ENCODE measurements around the gene OTC. TPM values are rescaled to one million over a fixed set of nuclear protein-coding genes. Genes with fewer than 3 reads are reported as not detected.

The OTC gene
- total and polyA plus RNA-seq, 4 donors = 0.21 to 0.30 (median 0.25) TPM

DNA sequence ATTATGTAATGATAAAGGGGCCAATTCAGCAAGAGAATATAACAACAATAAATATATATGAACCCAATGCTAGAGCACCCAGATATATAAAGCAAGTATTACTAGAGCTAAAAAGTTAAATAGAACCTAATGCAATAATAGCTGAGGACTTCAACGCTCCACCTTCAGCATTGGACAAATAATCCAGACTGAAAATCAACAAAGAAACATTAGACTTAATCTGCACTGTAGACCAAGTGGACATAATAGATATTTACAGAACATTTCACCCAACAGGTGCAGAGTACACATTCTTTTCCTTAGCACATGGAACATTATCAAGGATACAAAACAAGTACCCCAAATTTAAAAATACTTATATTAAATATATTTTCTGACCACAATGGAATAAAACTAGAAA lies 24.3 kb downstream of the OTC start:
- Histone ChIP-seq H3K4me3 (ENCODE audit: low read depth, low read length) (no peak overlapping the region), H3K27me3 (ENCODE audit: control insufficient read depth, insufficient read depth, low read length) (peaks cover 4% of the 10 kb centered on the region), H3K4me1 (ENCODE audit: control insufficient read depth, insufficient read depth, low read length) (no peaks in the 10 kb centered on the region), H3K9me3 (ENCODE audit: control insufficient read depth, insufficient read depth, low read length) (no peaks in the 10 kb centered on the region), H3K36me3 (ENCODE audit: control insufficient read depth, insufficient read depth, low read length) (no peaks in the 10 kb centered on the region), H3K27ac (ENCODE audit: low read depth, low read length) (no peak overlapping the region)
- 60% methylated on average over 1 of the region's 1 CpG for WGBS (ENCODE audit: insufficient coverage)
- DNase-seq (ENCODE audit: low read depth in 4 of 6, low spot score in 6 of 6) = no peak

- Histone ChIP-seq H3K36me3 (ENCODE audit: control insufficient read depth, insufficient read depth, low read length) (no peaks in the 10 kb centered on the region), H3K27me3 (ENCODE audit: control insufficient read depth, insufficient read depth, low read length) (peaks cover 3% of the 10 kb centered on the region), H3K4me1 (ENCODE audit: control insufficient read depth, insufficient read depth, low read length) (no peaks in the 10 kb centered on the region), H3K27ac (ENCODE audit: low read depth, low read length) (no peak overlapping the region), H3K4me3 (ENCODE audit: low read depth, low read length) (no peak overlapping the region), H3K9me3 (ENCODE audit: control insufficient read depth, insufficient read depth, low read length) (no peaks in the 10 kb centered on the region)
- no peak for DNase-seq (ENCODE audit: low read depth in 4 of 6, low spot score in 6 of 6)
- WGBS (ENCODE audit: insufficient coverage) = no CpG with 5 or more reads among the region's 1 CpG
Observed at GRCh38 chrX:38379088-38379487, 26.7 kb downstream of the OTC start.

DNA sequence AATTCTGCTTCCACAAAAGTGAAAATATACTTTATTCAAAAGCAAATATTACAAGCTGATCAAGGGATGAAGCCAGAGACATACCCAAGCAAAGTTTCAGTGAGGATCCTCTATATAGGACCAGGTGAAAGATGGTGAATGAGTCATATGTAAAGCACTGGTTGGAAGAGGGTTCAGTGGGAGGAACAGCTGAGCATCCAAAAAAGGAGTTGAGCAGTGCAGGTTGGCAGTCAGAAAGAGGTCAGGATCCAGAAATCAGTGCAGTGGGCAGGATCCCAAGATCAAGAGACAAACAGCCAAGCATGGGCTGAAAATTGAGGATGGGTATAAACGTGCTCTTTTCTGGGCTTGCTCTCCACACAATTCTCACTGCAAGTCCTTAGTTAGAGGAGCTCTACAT lies 30.3 kb downstream of the OTC start:
- WGBS (ENCODE audit: insufficient coverage) = 50% methylated on average over 1 of the region's 1 CpG
- no peaks in the 10 kb centered on the region for H3K4me1 ChIP-seq (ENCODE audit: control insufficient read depth, insufficient read depth, low read length)
- no peak overlapping the region for H3K27ac ChIP-seq (ENCODE audit: low read depth, low read length)
- no peaks in the 10 kb centered on the region for H3K36me3 ChIP-seq (ENCODE audit: control insufficient read depth, insufficient read depth, low read length)
- peak in 1 of 6 donors; percentile 23 for DNase-seq (ENCODE audit: low read depth in 4 of 6, low spot score in 6 of 6)
- H3K9me3 ChIP-seq (ENCODE audit: control insufficient read depth, insufficient read depth, low read length) = no peaks in the 10 kb centered on the region
- peaks cover 2% of the 10 kb centered on the region for H3K27me3 ChIP-seq (ENCODE audit: control insufficient read depth, insufficient read depth, low read length)
- H3K4me3 ChIP-seq (ENCODE audit: low read depth, low read length) = no peak overlapping the region

DNA sequence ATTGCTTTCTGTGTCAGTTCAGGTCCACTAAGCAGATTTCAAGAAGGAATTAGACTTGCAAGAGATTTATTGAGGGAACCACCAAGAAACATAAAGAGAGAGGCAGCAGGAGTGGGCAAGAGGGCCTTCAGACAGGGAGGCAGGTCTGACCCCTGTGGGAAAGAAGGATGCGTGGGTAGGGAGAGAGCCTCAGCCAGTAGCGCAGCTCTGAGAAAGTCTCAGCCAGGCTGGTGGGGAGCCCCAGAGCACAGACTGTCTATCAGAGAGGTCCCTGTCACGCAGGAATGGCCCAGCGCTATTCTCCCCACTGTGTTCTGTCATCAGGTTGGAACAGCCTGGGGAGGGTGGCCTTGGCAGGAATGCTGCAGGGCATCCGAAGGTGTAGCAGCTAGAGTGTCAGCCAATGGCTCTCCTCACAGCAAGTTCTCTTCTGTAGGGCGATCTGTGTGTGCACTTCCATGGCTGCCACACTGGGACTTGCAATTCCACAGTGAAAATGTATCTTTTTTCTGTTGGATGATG lies 48.0 kb downstream of the OTC start:
- WGBS (ENCODE audit: insufficient coverage) = 47% methylated on average over 6 of the region's 6 CpGs
- Histone ChIP-seq H3K4me1 (ENCODE audit: control insufficient read depth, insufficient read depth, low read length) (no peaks in the 10 kb centered on the region), H3K4me3 (ENCODE audit: low read depth, low read length) (no peak overlapping the region), H3K27me3 (ENCODE audit: control insufficient read depth, insufficient read depth, low read length) (peaks cover 4% of the 10 kb centered on the region), H3K27ac (ENCODE audit: low read depth, low read length) (no peak overlapping the region), H3K36me3 (ENCODE audit: control insufficient read depth, insufficient read depth, low read length) (no peaks in the 10 kb centered on the region), H3K9me3 (ENCODE audit: control insufficient read depth, insufficient read depth, low read length) (no peaks in the 10 kb centered on the region)
- DNase-seq (ENCODE audit: low read depth in 4 of 6, low spot score in 6 of 6) = no peak

DNA sequence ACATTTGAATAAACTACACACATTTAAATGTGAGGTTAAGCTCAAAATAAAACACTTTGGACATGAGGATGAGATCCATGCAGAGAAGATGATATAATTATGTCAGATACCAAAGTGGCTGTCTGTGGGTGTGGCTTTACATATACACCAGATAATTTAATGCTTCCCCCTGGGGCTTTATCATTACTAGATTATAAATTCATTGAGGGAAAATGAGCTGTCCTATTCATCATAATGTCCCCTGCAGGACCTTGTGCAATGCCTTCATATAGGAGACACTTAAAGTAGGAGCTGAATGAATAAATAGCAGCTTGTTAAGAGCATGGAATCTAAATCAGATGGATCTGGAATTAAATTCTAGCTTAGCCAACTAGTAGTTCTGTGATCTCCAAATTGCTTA lies 49.7 kb downstream of the OTC start:
- no peaks in the 10 kb centered on the region for H3K9me3 ChIP-seq (ENCODE audit: control insufficient read depth, insufficient read depth, low read length)
- H3K36me3 ChIP-seq (ENCODE audit: control insufficient read depth, insufficient read depth, low read length) = no peaks in the 10 kb centered on the region
- H3K4me1 ChIP-seq (ENCODE audit: control insufficient read depth, insufficient read depth, low read length) = no peaks in the 10 kb centered on the region
- H3K4me3 ChIP-seq (ENCODE audit: low read depth, low read length) = no peak overlapping the region
- no peak for DNase-seq (ENCODE audit: low read depth in 4 of 6, low spot score in 6 of 6)
- H3K27me3 ChIP-seq (ENCODE audit: control insufficient read depth, insufficient read depth, low read length) = peaks cover 3% of the 10 kb centered on the region
- H3K27ac ChIP-seq (ENCODE audit: low read depth, low read length) = no peak overlapping the region

- H3K4me3 ChIP-seq (ENCODE audit: low read depth, low read length) = no peak overlapping the region
- no peaks in the 10 kb centered on the region for H3K4me1 ChIP-seq (ENCODE audit: control insufficient read depth, insufficient read depth, low read length)
- DNase-seq (ENCODE audit: low read depth in 4 of 6, low spot score in 6 of 6) = no peak
- H3K27me3 ChIP-seq (ENCODE audit: control insufficient read depth, insufficient read depth, low read length) = peaks cover 5% of the 10 kb centered on the region
- H3K36me3 ChIP-seq (ENCODE audit: control insufficient read depth, insufficient read depth, low read length) = no peaks in the 10 kb centered on the region
- no peaks in the 10 kb centered on the region for H3K9me3 ChIP-seq (ENCODE audit: control insufficient read depth, insufficient read depth, low read length)
- H3K27ac ChIP-seq (ENCODE audit: low read depth, low read length) = no peak overlapping the region
- no CpG with 5 or more reads among the region's 1 CpG for WGBS (ENCODE audit: insufficient coverage)
Observed at GRCh38 chrX:38403834-38404233, 51.4 kb downstream of the OTC start.

DNA sequence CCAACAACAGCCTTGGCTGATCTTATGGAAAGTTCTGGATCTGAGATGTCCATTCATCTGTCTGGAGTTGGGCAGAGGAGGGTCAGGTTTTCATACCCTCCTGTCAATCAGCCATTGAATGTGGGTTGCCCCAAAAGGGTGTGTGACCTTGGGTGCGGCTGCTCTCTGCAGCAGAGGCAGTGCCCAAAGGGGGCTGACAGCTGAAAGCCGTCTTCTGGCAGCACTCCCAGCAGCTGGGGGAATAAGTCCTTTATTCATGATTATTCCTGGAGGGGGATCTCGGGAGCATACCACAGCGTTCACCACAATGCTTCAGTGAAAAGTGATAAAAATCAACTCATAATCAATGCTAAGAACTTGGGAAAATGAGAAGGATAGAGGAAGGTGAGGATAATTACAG lies 54.7 kb downstream of the OTC start:
- Histone ChIP-seq H3K4me3 (ENCODE audit: low read depth, low read length) (no peak overlapping the region), H3K27me3 (ENCODE audit: control insufficient read depth, insufficient read depth, low read length) (peaks cover 5% of the 10 kb centered on the region), H3K4me1 (ENCODE audit: control insufficient read depth, insufficient read depth, low read length) (no peaks in the 10 kb centered on the region), H3K27ac (ENCODE audit: low read depth, low read length) (no peak overlapping the region), H3K9me3 (ENCODE audit: control insufficient read depth, insufficient read depth, low read length) (no peaks in the 10 kb centered on the region), H3K36me3 (ENCODE audit: control insufficient read depth, insufficient read depth, low read length) (no peaks in the 10 kb centered on the region)
- DNase-seq (ENCODE audit: low read depth in 4 of 6, low spot score in 6 of 6) = no peak
- whole genome bisulfite sequencing (ENCODE audit: insufficient coverage) = 56% methylated on average over 2 of the region's 4 CpGs

GRCh38 chrX:38409289-38409688 lies 56.9 kb downstream of the OTC start:
- peak in 1 of 6 donors; percentile 5 for DNase-seq (ENCODE audit: low read depth in 4 of 6, low spot score in 6 of 6)
- no peak overlapping the region for H3K4me3 ChIP-seq (ENCODE audit: low read depth, low read length)
- peaks cover 5% of the 10 kb centered on the region for H3K27me3 ChIP-seq (ENCODE audit: control insufficient read depth, insufficient read depth, low read length)
- no peaks in the 10 kb centered on the region for H3K36me3 ChIP-seq (ENCODE audit: control insufficient read depth, insufficient read depth, low read length)
- H3K4me1 ChIP-seq (ENCODE audit: control insufficient read depth, insufficient read depth, low read length) = no peaks in the 10 kb centered on the region
- no peaks in the 10 kb centered on the region for H3K9me3 ChIP-seq (ENCODE audit: control insufficient read depth, insufficient read depth, low read length)
- H3K27ac ChIP-seq (ENCODE audit: low read depth, low read length) = no peak overlapping the region

- Histone ChIP-seq H3K4me1 (ENCODE audit: control insufficient read depth, insufficient read depth, low read length) (no peaks in the 10 kb centered on the region), H3K4me3 (ENCODE audit: low read depth, low read length) (no peak overlapping the region), H3K27ac (ENCODE audit: low read depth, low read length) (no peak overlapping the region), H3K36me3 (ENCODE audit: control insufficient read depth, insufficient read depth, low read length) (no peaks in the 10 kb centered on the region), H3K27me3 (ENCODE audit: control insufficient read depth, insufficient read depth, low read length) (peaks cover 2% of the 10 kb centered on the region), H3K9me3 (ENCODE audit: control insufficient read depth, insufficient read depth, low read length) (no peaks in the 10 kb centered on the region)
- peak in 2 of 6 donors; percentile 12 to 71 for DNase-seq (ENCODE audit: low read depth in 4 of 6, low spot score in 6 of 6)
Observed at GRCh38 chrX:38426785-38427184, 74.4 kb downstream of the OTC start.

DNA sequence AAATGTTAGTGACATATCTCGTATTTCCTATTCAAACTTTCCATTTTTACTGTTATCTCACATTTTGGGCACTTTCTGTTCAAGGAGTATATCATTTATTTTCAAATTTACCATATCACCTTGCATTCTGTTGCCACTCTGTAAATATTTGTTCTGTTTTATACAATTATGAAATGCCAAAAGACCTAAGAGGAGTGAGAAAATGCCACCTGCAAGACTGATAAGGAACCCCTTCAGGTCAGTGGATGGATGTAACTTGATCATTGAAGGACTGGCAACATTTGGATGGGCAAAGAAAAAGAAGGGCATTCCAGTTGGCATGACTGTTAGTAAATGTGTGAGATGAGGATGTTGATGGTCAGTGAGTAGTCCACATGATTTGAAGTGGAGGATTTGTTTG lies 79.1 kb downstream of the OTC start:
- H3K4me1 ChIP-seq (ENCODE audit: control insufficient read depth, insufficient read depth, low read length) = no peaks in the 10 kb centered on the region
- WGBS (ENCODE audit: insufficient coverage) = no CpG with 5 or more reads among the region's 1 CpG
- no peak overlapping the region for H3K27ac ChIP-seq (ENCODE audit: low read depth, low read length)
- no peaks in the 10 kb centered on the region for H3K9me3 ChIP-seq (ENCODE audit: control insufficient read depth, insufficient read depth, low read length)
- no peaks in the 10 kb centered on the region for H3K36me3 ChIP-seq (ENCODE audit: control insufficient read depth, insufficient read depth, low read length)
- H3K27me3 ChIP-seq (ENCODE audit: control insufficient read depth, insufficient read depth, low read length) = peaks cover 4% of the 10 kb centered on the region
- no peak for DNase-seq (ENCODE audit: low read depth in 4 of 6, low spot score in 6 of 6)
- H3K4me3 ChIP-seq (ENCODE audit: low read depth, low read length) = no peak overlapping the region

Measured in spinal cord (tissue), 10 donors.